HepG2 (cell line): ENCODE measurements around the gene NOTUM. TPM values are rescaled to one million over a fixed set of nuclear protein-coding genes. Genes with fewer than 3 reads are reported as not detected.

Experiments used
- CBX2 ChIP-seq, 2 experiments: fragments of 200-600 bp in 1 of 2; sonication (generic); formaldehyde crosslinking in 1 of 2; IDR thresholded peaks; 2 replicates each; pipeline versions ENCODE4 v1.7.0 to v1.8.1; 2018 to 2022; ENCODE audit warnings: low read depth in 2 of 2, low read length in 1 of 2, mild to moderate bottlenecking in 1 of 2, missing genetic modification reagents in 1 of 2
- CHCHD3 ChIP-seq: sonication (generic); formaldehyde crosslinking; IDR thresholded peaks from 2 replicates; pipeline ENCODE4 v1.8.0; 2022; ENCODE audit warnings: mild to moderate bottlenecking, missing genetic modification reagents, moderate library complexity
- ESRRA ChIP-seq: sonication (generic); formaldehyde crosslinking; IDR thresholded peaks from 2 replicates; pipeline ENCODE4 v1.5.1; 2020; ENCODE audit warnings: mild to moderate bottlenecking, low read depth, missing genetic modification reagents
- NFRKB ChIP-seq: fragments of 450-650 bp; IDR thresholded peaks from 2 replicates; pipeline ENCODE4 v1.6.1; 2017
- NKX3-1 ChIP-seq: sonication (generic); formaldehyde crosslinking; IDR thresholded peaks from 2 replicates; pipeline ENCODE4 v1.5.0; 2020; ENCODE audit warnings: missing genetic modification reagents
- RFX3 ChIP-seq: IDR thresholded peaks from 2 replicates; pipeline ENCODE4 v1.6.1; 2016; ENCODE audit warnings: missing biosample characterization, missing genetic modification reagents
- SMYD3 ChIP-seq: sonication (generic); formaldehyde crosslinking; IDR thresholded peaks from 2 replicates; pipeline ENCODE4 v1.8.1; 2023; ENCODE audit warnings: mild to moderate bottlenecking, missing genetic modification reagents
- SP1 ChIP-seq, 2 experiments: fragments of 450-650 bp in 1 of 2; sonication (generic) in 1 of 2; formaldehyde crosslinking in 1 of 2; IDR thresholded peaks; 2 replicates each; pipeline versions ENCODE4 v1.4.0 to v1.6.1; 2016 to 2020; ENCODE audit warnings: missing genetic modification reagents in 1 of 2
- ZBTB1 ChIP-seq: sonication (generic); formaldehyde crosslinking; IDR thresholded peaks from 2 replicates; pipeline ENCODE4 v1.4.0; 2020; ENCODE audit warnings: missing genetic modification reagents, borderline replicate concordance
- ZFAT ChIP-seq: sonication (generic); formaldehyde crosslinking; conservative IDR thresholded peaks from 2 replicates; pipeline ENCODE4 v1.8.1; 2023; ENCODE audit warnings: missing genetic modification reagents, inconsistent platforms
- ZFP36 ChIP-seq: fragments of 150-350 bp; IDR thresholded peaks from 2 replicates; pipeline ENCODE4 v1.6.1; 2018; ENCODE audit warnings: borderline replicate concordance, low read length, low read depth; ENCODE audit not compliant: partially characterized antibody
- ZNF343 ChIP-seq: sonication (generic); formaldehyde crosslinking; IDR thresholded peaks from 2 replicates; pipeline ENCODE4 v1.4.0; 2020; ENCODE audit warnings: mild to moderate bottlenecking, missing genetic modification reagents
- ZNF614 ChIP-seq: IDR thresholded peaks from 2 replicates; pipeline ENCODE4 v1.6.1; 2018; ENCODE audit warnings: missing biosample characterization, missing genetic modification reagents, inconsistent platforms, borderline replicate concordance
- polyA plus RNA-seq, 8 experiments: library from polyadenylated mRNA; depleted of rRNA in 3 of 8; stranded (reverse) in 7 of 8; unstranded in 1 of 8; fragments of >200 nt; fragmentation: Illumina TruSeq in 4 of 8; extraction: Trizol in 4 of 8; gene quantifications; 2 replicates each; pipeline versions ENCODE4 v1.2.1 to v1.2.3, GENCODE V29; 2011 to 2016; ENCODE audit warnings: low read depth in 4 of 8, missing spikeins in 1 of 8, mixed read lengths in 1 of 8; ENCODE audit not compliant: insufficient read depth in 1 of 8
- total RNA-seq, 5 experiments: library from RNA; depleted of rRNA; stranded (reverse); fragments of >200 nt; fragmentation: Illumina TruSeq; extraction: Trizol; gene quantifications; 2 replicates each; pipeline ENCODE4 v1.2.3, GENCODE V29; 2016; ENCODE audit warnings: low read depth in 1 of 5
- TF ChIP-seq, protein P1 (sequence below): sonication (generic); formaldehyde crosslinking; IDR thresholded peaks from 2 replicates; pipeline ENCODE4 v1.9.0; 2021; ENCODE audit warnings: missing genetic modification reagents, borderline replicate concordance
- TF ChIP-seq, protein P2 (sequence below): sonication (generic); formaldehyde crosslinking; IDR thresholded peaks from 2 replicates; pipeline ENCODE4 v1.5.0; 2020; ENCODE audit warnings: missing genetic modification reagents
- TF ChIP-seq, protein P3 (sequence below): sonication (generic); formaldehyde crosslinking; IDR thresholded peaks from 2 replicates; pipeline ENCODE4 v1.4.0; 2020; ENCODE audit warnings: mild to moderate bottlenecking, missing genetic modification reagents
- TF ChIP-seq, protein P4 (sequence below): sonication (generic); formaldehyde crosslinking; IDR thresholded peaks from 2 replicates; pipeline ENCODE4 v1.9.0; 2021; ENCODE audit warnings: mild to moderate bottlenecking, missing genetic modification reagents

Gene NOTUM
- total and polyA plus RNA-seq, 2 of the 13 experiments (the other 11 are each of a cell fraction or from before 2014, with no cell fraction given), result 150 to 160 TPM

DNA sequence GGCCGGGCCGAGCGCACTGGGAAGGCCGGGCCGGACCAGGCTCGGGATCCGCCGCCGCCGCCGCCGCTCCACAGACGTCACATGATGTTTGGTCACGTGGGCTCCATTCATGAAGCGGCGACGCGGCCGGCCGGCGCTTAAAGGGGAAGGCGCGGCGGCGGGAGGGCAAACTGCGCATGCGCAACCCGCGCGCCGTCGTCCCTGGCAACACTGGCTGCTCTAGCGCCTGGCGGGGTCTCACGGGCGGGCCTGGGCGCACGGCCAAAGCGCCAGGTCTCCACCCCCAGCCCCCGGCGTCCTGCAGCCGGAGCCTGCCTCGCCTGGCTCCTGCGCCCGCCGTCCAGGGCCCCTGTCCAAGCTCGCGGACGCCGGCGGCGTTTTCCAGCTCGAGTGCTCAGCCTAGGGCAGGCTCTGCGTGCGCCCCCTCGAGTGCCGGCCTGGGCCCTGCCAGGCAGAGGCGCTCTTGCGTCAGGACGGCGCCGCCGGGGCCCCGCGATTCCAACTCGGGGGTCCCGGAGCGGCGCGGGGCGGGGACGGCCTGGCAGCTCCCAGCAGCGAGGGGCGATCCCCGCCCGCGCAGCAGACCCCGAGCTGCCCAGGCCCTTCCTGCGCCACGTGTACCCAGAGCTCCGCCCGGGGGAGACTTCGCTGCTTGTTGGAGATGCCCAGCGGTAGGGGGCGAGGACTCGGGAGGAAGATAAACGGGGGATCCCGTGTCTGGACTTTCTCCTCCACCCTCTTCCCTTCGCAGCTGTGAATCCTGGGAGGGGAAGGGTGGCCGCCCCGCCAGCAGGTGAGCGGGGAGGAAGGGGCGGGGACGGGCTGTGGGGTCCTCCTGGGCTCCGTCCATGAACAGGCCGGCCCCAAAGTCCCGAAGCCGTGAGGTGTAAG is 33.1 kb downstream of the NOTUM start, which contains the start of gene MAFG (continued):
- TF ChIP-seq, protein P1, sequence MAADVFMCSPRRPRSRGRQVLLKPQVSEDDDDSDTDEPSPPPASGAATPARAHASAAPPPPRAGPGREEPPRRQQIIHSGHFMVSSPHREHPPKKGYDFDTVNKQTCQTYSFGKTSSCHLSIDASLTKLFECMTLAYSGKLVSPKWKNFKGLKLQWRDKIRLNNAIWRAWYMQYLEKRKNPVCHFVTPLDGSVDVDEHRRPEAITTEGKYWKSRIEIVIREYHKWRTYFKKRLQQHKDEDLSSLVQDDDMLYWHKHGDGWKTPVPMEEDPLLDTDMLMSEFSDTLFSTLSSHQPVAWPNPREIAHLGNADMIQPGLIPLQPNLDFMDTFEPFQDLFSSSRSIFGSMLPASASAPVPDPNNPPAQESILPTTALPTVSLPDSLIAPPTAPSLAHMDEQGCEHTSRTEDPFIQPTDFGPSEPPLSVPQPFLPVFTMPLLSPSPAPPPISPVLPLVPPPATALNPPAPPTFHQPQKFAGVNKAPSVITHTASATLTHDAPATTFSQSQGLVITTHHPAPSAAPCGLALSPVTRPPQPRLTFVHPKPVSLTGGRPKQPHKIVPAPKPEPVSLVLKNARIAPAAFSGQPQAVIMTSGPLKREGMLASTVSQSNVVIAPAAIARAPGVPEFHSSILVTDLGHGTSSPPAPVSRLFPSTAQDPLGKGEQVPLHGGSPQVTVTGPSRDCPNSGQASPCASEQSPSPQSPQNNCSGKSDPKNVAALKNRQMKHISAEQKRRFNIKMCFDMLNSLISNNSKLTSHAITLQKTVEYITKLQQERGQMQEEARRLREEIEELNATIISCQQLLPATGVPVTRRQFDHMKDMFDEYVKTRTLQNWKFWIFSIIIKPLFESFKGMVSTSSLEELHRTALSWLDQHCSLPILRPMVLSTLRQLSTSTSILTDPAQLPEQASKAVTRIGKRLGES (CRISPR knock-in tag), result no peak
- TF ChIP-seq ZNF343 (peak; percentile 47; the same call in 1 of the 2 replicates), ZNF614 (CRISPR knock-in tag) (no peak), CHCHD3 (CRISPR knock-in tag) (peak; percentile 54; the same call in 1 of the 2 replicates), ZBTB1 (CRISPR knock-in tag) (no peak), SMYD3 (CRISPR knock-in tag) (peak; percentile 48; the same call in 1 of the 2 replicates), ZFAT (CRISPR knock-in tag) (no peak), CBX2 (IDR thresholded peaks at IDR 0.05; ENCODE audit: low read depth, low read length) (no peak), CBX2 (CRISPR knock-in tag; IDR thresholded peaks at IDR 0.05; ENCODE audit: low read depth) (no peak), NFRKB (no peak), RFX3 (CRISPR knock-in tag) (peak; percentile 81), NKX3-1 (CRISPR knock-in tag) (peak; percentile 81), ZFP36 (no peak), SP1 (IDR thresholded peaks at IDR 0.05) (no peak), SP1 (CRISPR knock-in tag; IDR thresholded peaks at IDR 0.05) (peak; percentile 51), ESRRA (CRISPR knock-in tag) (peak; percentile 47; the same call in 1 of the 2 replicates)
- TF ChIP-seq, protein P2, sequence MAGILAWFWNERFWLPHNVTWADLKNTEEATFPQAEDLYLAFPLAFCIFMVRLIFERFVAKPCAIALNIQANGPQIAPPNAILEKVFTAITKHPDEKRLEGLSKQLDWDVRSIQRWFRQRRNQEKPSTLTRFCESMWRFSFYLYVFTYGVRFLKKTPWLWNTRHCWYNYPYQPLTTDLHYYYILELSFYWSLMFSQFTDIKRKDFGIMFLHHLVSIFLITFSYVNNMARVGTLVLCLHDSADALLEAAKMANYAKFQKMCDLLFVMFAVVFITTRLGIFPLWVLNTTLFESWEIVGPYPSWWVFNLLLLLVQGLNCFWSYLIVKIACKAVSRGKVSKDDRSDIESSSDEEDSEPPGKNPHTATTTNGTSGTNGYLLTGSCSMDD, result no peak; the same call in 1 of the 2 replicates
- TF ChIP-seq, protein P3, sequence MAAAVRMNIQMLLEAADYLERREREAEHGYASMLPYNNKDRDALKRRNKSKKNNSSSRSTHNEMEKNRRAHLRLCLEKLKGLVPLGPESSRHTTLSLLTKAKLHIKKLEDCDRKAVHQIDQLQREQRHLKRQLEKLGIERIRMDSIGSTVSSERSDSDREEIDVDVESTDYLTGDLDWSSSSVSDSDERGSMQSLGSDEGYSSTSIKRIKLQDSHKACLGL (CRISPR knock-in tag), result peak; percentile 84
- TF ChIP-seq, protein P4, sequence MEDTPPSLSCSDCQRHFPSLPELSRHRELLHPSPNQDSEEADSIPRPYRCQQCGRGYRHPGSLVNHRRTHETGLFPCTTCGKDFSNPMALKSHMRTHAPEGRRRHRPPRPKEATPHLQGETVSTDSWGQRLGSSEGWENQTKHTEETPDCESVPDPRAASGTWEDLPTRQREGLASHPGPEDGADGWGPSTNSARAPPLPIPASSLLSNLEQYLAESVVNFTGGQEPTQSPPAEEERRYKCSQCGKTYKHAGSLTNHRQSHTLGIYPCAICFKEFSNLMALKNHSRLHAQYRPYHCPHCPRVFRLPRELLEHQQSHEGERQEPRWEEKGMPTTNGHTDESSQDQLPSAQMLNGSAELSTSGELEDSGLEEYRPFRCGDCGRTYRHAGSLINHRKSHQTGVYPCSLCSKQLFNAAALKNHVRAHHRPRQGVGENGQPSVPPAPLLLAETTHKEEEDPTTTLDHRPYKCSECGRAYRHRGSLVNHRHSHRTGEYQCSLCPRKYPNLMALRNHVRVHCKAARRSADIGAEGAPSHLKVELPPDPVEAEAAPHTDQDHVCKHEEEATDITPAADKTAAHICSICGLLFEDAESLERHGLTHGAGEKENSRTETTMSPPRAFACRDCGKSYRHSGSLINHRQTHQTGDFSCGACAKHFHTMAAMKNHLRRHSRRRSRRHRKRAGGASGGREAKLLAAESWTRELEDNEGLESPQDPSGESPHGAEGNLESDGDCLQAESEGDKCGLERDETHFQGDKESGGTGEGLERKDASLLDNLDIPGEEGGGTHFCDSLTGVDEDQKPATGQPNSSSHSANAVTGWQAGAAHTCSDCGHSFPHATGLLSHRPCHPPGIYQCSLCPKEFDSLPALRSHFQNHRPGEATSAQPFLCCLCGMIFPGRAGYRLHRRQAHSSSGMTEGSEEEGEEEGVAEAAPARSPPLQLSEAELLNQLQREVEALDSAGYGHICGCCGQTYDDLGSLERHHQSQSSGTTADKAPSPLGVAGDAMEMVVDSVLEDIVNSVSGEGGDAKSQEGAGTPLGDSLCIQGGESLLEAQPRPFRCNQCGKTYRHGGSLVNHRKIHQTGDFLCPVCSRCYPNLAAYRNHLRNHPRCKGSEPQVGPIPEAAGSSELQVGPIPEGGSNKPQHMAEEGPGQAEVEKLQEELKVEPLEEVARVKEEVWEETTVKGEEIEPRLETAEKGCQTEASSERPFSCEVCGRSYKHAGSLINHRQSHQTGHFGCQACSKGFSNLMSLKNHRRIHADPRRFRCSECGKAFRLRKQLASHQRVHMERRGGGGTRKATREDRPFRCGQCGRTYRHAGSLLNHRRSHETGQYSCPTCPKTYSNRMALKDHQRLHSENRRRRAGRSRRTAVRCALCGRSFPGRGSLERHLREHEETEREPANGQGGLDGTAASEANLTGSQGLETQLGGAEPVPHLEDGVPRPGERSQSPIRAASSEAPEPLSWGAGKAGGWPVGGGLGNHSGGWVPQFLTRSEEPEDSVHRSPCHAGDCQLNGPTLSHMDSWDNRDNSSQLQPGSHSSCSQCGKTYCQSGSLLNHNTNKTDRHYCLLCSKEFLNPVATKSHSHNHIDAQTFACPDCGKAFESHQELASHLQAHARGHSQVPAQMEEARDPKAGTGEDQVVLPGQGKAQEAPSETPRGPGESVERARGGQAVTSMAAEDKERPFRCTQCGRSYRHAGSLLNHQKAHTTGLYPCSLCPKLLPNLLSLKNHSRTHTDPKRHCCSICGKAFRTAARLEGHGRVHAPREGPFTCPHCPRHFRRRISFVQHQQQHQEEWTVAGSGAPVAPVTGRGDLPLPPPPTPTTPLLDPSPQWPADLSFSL (CRISPR knock-in tag), result no peak
